ENCODE results near the gene RPGR. TPM values are rescaled to one million over a fixed set of nuclear protein-coding genes. Genes with fewer than 3 reads are reported as not detected.

RPGR gene
- total and polyA plus RNA-seq, 9 of the 15 experiments (the other 6 are each of a cell fraction or from before 2014, with no cell fraction given): 2.1 to 7.9 (median 5.7) TPM

GRCh38 chrX:38346150-38346549 is 18.8 kb upstream of the RPGR start:
- WGBS (ENCODE audit: insufficient coverage, low coverage, missing lambda C conversion rate): 1% methylated on average over 5 of the region's 5 CpGs
- Histone ChIP-seq H3K4me2 (ENCODE audit: insufficient read depth, low read length) (no peak overlapping the region), H4K20me1 (replicated peaks; ENCODE audit: control insufficient read depth, insufficient read depth, low read length) (no peaks in the 10 kb centered on the region), H3K4me3 (no peak overlapping the region), H3K9me1 (ENCODE audit: control insufficient read depth, insufficient read depth, low read length) (no peaks in the 10 kb centered on the region), H3K79me2 (ENCODE audit: control insufficient read depth, insufficient read depth, low read length) (no peaks in the 10 kb centered on the region), H3K4me1 (replicated peaks in 1 of 2; ENCODE audit: control insufficient read depth in 2 of 2, insufficient read depth in 2 of 2, low read length in 2 of 2) (no peaks in the 10 kb centered on the region), H3K27ac (ENCODE audit: extremely low read depth, low read depth, low read length) (no peak overlapping the region), H3K27me3 (ENCODE audit: control insufficient read depth in 2 of 2, insufficient read depth in 2 of 2, low read length in 2 of 2) (no peaks in the 10 kb centered on the region), H3K36me3 (ENCODE audit: control insufficient read depth, insufficient read depth, low read length) (no peaks in the 10 kb centered on the region), H3K9ac (ENCODE audit: insufficient read depth in 1 of 2, low read depth in 2 of 2, low read length in 2 of 2) (no peak overlapping the region), H3K9me3 (replicated peaks; ENCODE audit: control insufficient read depth, insufficient read depth, low read depth, low read length) (no peaks in the 10 kb centered on the region), H2AFZ (ENCODE audit: low read depth, low read length) (no peak overlapping the region)
- ChIA-PET POLR2A (no interaction called here), CTCF (ENCODE audit: low intra/inter-chr PET ratio) (no interaction called here)
- TF ChIP-seq MAFF (IDR thresholded peaks at IDR 0.05; ENCODE audit: low read length): peak; percentile 30; the same call in 1 of the 2 replicates
- 0 out of 2 replicates have a peak, but pooled peaks have one; percentile 24 for TF ChIP-seq MAFK (IDR thresholded peaks at IDR 0.05; ENCODE audit: low read length)
- TF ChIP-seq PURB (CRISPR knock-in tag; IDR thresholded peaks at IDR 0.05; ENCODE audit: low read depth): no peak
- no peak for TF ChIP-seq THAP12 (CRISPR knock-in tag; IDR thresholded peaks at IDR 0.05)
- TF ChIP-seq XRCC4 (IDR thresholded peaks at IDR 0.05; ENCODE audit: extremely low read depth, insufficient read depth, insufficient read length): no peak
- TF ChIP-seq MAFG (tag; conservative IDR thresholded peaks at IDR 0.05): 0 out of 2 replicates have a peak, but pooled peaks have one; percentile 10
- no peak for TF ChIP-seq U2AF1 (optimal IDR thresholded peaks at IDR 0.05; ENCODE audit: low read depth, low read length)
- ATAC-seq (no peak), FAIRE-seq (no peak), DNase-seq (ENCODE audit: extremely low read depth in 1 of 4, low spot score in 3 of 4) (no peak)
- in situ Hi-C loops (cut with MboI): no loop called here
- no TSS peak for BruUV-seq (replicated peaks)
- intact Hi-C loops (cut with micrococcal nuclease): no loop called here
